ENCODE data around the gene ANTKMT.
"Not testable (repeated sequence)": the region's sequence is repeated elsewhere in the genome, so short reads cannot be mapped to it uniquely, and the experiment has no call there.

The ANTKMT gene

DNA sequence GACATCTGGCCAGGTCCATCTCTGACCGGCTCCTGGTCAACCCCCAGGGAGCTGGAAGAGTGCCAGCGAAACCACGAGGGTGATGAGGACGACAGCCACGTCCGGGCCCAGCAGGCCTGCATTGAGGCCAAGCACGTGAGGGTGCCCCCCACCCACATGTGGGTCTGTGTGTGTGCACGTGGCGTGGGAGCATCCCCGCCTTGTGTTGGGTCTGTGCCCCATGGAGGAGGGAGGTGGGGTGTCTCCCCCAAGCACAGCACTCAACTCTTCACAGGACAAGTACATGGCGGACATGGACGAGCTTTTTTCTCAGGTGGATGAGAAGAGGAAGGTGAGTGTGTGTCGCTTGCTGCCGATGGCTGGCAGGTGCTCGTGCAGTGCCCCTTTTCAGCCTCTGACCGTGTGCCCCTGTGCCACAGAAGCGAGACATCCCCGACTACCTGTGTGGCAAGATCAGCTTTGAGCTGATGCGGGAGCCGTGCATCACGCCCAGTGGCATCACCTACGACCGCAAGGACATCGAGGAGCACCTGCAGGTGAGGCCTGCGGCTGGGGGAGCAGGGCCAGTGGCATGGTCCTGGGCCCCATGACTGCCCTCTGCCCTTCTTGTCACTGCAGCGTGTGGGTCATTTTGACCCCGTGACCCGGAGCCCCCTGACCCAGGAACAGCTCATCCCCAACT is 39.1 kb upstream of the ANTKMT start:
- ATAC-seq = no peak
- no peak for DNase-seq

- DNase-seq (no peak), ATAC-seq (no peak)
Observed at GRCh38 chr16:682493-683395, 38.2 kb upstream of the ANTKMT start.

GRCh38 chr16:683396-684070 is 37.4 kb upstream of the ANTKMT start:
- DNase-seq = no peak
- no peak for ATAC-seq

- peak; percentile 99 for DNase-seq
- peak; percentile 82 for ATAC-seq
Observed at GRCh38 chr16:684071-684794, 36.7 kb upstream of the ANTKMT start, which contains the start of gene JMJD8. Gene JMJD8 (minus strand): TSS chr16:684334. CDS start chr16:684319, 15 bp downstream.

GRCh38 chr16:684961-685696 is 35.8 kb upstream of the ANTKMT start:
- DNase-seq (no peak), ATAC-seq (no peak)

- ATAC-seq (no peak), DNase-seq (peak; percentile 45)
Observed at GRCh38 chr16:685967-686366, 35.0 kb upstream of the ANTKMT start.

GRCh38 chr16:686459-687260 is 34.3 kb upstream of the ANTKMT start:
- no peak for DNase-seq

DNA sequence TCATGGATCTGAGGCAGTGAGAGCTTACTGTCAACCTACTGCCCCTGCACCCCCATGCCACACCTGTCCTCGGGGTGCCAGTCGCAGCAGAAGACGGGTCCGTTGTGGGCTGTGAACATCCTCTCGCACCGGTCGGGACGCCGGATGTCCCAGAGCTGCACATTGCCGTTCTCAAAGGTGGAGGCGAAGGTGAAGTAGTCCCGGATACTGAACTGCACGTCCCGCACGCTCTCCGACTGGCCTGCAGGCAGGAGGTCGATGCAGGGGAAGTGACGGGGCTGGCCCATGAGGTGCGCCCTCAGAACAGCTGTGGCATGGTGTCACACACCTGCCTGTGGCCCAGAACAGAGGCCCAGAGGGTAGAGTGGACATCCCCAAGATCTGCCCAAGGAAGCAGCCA is 33.4 kb upstream of the ANTKMT start:
- no peak for DNase-seq
- no peak for ATAC-seq

More at GRCh38 chr16:686459-687260, 34.3 kb upstream of the ANTKMT start:
- ATAC-seq = no peak

DNA sequence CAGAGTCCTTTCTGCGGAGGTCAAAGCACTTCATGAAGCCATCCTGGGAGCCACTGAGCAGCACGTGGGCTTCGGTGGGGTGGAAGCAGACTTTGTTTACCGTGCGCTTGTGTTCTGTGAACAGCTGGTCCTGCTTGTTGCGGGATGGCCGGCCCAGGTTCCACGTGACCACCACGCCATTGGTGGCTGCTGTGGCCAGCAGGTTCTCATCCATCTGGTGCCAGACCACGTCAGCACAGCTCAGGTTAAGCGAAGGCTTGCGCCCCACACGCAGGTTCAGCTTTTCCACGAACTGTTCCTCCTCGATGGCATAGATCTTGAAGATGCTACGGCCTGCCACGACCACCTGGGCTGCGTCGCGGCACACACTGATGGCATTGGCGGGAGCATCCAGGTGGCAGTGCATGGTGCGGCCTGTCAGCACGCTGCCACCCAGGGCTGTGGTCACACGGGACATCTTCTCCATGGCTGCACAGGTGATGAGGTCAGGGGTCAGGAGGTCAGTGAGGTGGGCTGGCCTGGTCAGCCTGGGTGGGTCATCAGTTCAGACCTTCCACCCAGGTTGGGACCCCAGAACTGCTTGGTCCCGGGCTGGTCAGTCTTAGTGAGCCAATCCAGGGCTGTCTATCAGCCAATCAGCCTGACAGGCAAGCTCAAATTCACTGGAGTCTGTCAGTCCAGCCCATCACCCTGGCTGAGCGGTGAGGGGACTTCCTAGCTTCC is 31.6 kb upstream of the ANTKMT start:
- no peak for DNase-seq
- no peak for ATAC-seq

DNA sequence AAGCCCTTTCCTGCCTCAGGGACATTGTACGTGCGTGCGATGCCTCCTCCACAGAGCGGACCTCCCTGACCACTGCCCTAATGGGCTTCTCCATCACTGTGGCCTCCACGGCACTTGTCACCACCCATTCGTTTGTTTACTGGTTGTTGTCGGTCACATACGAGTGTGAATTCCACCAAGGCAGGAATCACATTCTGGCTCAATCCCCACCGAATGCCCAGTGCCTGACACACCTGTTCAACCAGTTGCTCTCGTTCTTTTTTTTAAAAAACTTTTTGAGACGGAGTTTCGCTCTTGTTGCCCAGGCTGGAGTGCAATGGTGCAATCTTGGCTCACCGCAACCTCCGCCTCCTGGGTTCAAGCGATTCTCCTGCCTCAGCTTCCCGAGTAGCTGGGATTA is 29.7 kb upstream of the ANTKMT start:
- DNase-seq, ATAC-seq: not testable (repeated sequence)

DNA sequence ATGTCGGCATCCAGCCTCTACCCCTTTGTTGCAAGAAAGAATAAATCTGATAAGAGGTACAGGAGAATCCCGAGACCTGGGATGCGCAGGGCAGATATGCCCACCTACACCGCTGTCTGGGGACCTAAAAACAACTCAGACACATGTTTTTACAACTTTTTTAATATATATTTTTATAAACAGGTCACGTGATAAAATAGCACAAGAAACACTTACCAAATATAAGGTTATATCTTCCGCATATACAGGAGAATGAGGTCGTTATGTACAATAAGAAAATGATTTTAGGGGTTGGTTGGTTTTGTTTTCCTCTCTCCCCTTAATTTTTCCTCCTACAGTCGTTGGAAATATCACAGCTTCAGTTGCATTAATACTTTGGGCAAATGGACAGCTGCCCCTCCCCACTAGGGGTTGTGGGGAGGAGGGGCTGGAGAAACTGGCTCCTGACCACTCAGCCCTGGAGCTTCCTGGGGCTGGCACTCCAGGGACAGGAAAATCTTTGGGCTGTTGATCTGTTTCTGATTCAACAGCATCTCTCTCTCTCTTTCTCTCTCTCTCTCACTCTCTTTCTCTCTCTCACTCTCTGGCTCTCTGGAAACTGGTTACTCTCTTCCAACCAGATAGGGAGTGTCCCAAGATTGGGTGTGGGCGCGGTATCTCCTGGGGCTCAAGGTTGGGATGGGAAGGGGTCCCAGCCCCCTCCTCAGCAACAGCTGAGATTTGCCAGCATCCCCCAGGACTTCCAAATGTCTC is 28.4 kb upstream of the ANTKMT start:
- ATAC-seq = no peak
- DNase-seq = no peak

- DNase-seq (no peak), ATAC-seq (no peak)
Observed at GRCh38 chr16:693364-693763, 27.6 kb upstream of the ANTKMT start.

DNA sequence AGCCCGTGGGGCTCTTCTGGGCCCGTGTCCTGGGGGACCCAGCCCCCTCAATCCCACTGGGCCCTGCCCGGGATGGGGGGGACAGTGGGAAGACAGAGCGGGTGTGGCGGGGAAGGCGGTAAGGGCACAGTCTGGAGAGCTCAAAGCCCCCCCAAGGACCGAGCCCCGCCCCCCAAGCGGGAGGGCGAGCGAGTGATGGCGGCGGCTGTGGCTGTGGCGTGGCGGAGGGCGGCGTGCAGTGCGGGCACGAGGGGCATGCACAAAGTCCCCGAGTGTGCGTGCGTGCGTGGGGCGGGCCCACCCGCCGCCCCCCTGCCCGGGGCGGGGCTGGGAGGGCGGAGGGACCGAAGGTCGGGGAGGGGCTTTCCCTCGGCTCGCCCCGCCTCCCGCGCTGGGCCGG is 27.2 kb upstream of the ANTKMT start:
- ATAC-seq (no peak), DNase-seq (no peak)

GRCh38 chr16:694187-694862 is 26.6 kb upstream of the ANTKMT start:
- ATAC-seq (no peak), DNase-seq (no peak)

GRCh38 chr16:694863-695354 is 26.0 kb upstream of the ANTKMT start:
- DNase-seq (no peak), ATAC-seq (no peak)

DNA sequence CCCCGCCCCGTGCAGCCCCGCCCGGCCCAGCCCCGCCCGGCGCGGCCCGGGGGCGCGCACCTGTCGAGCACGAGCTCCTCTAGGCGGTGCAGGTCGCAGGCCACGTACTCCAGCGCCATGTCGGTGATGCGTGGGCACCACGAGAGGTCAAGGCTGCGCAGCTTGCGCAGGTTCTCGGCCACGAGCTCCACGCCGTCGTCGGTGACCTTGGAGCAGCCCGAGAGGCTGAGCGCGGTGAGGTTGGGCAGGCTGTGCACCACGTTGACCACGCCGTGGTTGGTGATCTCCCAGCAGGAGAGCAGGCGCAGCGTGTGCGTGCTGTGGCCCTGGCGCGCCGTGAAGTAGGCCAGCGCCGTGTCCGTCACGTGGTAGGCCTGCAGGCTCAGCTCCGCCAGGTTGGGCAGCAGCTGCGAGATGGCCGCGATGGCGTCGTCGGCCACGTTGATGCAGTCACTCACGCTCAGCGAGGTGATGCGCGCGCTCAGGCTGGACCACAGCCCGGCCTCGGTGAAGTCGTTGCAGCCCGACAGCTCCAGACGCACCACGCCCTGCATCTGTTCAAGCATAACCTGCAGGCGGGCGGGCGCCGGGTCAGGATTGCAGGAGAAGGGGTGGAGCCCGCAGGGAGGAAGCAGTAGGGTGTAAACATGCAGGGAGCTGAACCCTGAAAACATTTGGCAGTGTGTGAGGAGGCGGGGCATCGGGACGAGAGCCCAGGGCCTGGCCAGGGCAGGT is 25.4 kb upstream of the ANTKMT start:
- peak; percentile 76 for ATAC-seq
- DNase-seq = peak; percentile 76

GRCh38 chr16:698911-699671 is 21.9 kb upstream of the ANTKMT start:
- DNase-seq (no peak), ATAC-seq (no peak)
